Caki2 (cell line): Measurements from ENCODE around the gene SFT2D3. TPM values are rescaled to one million over a fixed set of nuclear protein-coding genes. Genes with fewer than 3 reads are reported as not detected.
"Not testable (repeated sequence)": the region's sequence is repeated elsewhere in the genome, so short reads cannot be mapped to it uniquely, and the experiment has no call there.

Experiments
- DNase-seq: peaks from one replicate; pipeline ENCODE4 v3.0.0-alpha.2; 2015; ENCODE audit warnings: low read depth
- in situ Hi-C: cut with HindIII; loops from 2 replicates; pipeline ENCODE4 v1.10.0; 2016; ENCODE audit warnings: low sequenced_read_pairs, low pct_unique_long_range_greater_than_20kb, mixed read lengths
- total RNA-seq: library from RNA; depleted of rRNA; stranded (reverse); fragments of >200 nt; shearing (Covaris generic); gene quantifications from 2 replicates; pipeline ENCODE4 v1.2.3, GENCODE V29; 2014; ENCODE audit warnings: low replicate concordance; rRNA removed

SFT2D3 gene
- total RNA-seq, 1 experiment from 2014 or later: 6.6 TPM

DNA sequence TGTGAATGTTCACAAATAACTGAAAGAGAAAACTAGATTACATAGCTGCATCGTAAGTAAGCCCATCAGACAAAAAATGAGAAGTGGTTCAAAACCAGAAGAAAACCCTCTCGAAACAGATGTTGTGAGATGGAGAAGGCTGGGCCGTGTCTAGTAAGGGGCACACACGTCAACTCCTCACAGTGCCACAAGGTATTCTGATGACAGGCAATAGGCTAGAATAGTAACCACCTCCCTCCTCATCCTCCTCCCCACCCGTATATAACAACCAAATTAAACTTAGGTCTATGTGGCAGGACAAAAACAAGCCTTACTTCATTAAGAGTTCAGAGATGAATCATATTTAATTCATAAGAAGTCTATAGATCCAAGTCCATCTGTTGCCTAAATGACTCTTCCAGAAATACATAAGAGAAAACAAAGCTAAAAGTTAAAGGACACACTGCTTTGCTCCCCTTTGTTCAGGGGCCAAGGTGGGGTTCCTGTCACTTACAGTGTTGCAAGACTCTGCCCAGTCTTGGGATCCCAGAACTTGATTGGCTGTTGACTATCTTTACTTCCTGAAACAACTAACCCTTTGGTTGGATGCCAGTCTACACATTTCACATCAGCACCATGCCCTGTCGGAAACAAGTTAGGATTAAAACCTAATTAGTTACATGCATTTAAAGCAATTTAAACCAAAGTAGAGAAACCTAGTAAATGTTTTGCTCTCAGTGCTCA is 25.0 kb downstream of the SFT2D3 start:
- DNase-seq: no peak
- in situ Hi-C loops: no loop called here

DNA sequence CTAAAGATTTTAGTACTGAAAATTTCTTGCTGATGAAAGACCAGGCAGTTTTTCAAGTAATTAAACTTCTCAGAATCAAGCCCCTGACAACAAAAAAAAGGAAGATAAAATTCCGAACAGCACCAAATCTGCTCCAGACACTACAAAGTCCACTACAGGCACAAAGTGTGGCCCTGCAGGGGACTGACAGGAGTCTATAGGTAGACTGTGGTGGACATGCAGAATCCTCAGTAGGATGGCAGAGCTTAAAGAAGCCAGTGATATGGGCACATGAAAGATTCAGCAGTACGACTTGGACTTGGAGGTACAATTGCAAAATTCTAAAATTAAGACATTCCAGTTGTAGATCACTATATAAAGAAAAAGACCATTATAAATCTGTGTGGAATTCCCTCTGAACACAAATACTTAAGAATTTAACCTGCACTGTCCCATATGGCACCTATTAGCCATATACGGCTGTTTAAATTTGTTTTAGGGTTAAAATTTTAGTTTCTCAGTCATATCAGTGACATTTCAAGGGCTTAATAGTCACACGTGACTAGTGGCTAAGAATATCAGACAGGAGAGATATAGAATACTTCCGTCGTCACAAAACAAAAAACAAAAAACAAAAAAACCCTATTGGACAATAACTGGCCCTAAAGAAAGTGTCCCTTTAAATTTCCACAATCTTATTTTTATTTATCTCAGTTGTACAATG is 32.0 kb downstream of the SFT2D3 start:
- DNase-seq: no peak
- in situ Hi-C loops: no loop called here

DNA sequence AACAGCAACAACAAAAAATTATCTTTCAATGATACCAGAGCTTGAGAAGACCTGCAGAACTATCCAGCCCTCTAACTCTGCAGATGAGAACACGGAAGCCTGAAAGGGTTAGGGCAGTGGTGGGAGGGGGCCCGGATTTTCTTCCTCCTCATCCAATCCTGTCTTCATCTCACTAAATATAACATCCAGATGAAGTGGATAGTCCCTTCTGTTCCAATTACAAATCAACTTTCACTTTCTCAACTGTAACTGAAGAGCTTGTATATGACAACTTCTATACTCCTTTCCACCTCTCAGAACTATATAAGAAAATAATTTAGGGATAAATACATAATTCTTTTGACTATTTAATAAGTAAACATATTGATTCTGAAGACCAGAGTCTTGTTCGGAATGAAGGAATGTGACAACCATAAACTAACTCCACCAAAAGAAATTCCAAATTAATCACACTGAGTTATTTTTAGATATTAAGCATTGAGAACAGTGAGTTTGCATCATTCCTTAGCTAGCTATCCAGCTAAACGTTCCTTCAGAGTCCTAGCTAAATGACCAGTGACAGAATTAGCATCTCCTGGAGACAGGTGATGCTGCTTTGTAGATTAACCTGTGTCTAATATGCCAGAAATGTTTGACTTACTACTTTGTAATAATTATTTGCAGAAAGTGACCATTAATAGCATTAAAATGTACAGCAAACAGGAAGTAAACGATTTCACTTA is 32.7 kb downstream of the SFT2D3 start:
- in situ Hi-C loops: no loop called here
- no peak for DNase-seq

DNA sequence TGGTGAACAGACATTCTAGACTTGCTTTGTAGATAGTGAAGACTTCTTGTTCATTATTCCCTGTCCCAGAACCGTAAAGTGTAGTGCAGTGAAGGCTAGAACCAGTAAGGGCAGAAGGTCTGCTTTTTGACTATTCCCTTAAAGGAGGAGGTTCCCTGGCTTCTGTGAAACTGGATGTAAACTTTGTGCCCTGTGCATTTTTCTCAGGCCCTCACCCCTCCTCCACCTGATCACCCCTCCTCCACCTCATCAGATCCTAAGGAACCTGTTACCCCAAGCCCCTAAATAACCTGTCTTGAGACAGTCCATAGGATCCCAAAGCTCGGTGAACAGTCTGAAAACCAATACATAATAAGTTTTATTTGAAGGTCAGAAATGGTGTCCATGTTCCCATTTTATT is 33.7 kb downstream of the SFT2D3 start:
- no peak for DNase-seq

DNA sequence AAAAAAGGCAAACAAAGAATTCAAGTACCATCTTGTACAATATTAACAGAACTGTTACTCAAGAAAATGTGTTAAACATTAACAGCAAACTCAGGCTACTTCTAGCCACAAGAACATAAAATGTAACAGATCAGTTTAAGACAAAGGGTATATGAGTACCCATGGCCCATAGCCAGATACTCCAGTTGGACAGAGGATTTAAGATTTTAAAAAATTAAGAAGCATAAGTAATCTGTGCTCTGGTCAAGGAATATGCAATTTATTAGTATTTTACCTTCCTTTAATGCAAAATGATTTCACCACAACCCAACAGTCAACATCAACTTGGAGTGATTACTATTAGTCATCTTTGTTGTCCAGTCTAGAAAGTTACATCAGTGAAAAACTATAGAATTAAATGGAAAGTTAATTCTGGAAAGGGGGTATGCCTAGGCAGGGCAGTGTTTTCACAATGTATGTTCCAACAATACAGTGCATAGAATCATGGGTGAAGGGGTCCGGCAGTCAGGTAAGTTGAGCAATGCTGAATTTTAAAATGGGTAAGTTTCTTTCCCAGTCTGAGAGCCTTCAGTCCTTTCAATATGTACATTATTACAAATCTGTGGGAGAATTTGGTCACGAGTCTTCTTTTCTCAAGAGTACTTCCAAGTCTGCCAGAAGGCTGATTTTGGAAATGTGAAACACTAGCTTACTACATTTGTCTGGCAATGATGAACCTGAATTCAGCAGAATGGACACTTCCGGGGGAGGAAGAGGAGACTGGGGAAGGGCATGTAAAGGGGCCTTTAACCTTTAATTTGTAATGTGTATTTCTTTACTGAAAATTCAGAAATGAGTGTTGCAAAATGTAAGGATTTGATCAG is 34.5 kb downstream of the SFT2D3 start:
- peak; percentile 76 for DNase-seq
- in situ Hi-C loops: no loop called here

More for the DNA sequence above, 33.7 kb downstream of the SFT2D3 start:
- in situ Hi-C loops: no loop called here

DNA sequence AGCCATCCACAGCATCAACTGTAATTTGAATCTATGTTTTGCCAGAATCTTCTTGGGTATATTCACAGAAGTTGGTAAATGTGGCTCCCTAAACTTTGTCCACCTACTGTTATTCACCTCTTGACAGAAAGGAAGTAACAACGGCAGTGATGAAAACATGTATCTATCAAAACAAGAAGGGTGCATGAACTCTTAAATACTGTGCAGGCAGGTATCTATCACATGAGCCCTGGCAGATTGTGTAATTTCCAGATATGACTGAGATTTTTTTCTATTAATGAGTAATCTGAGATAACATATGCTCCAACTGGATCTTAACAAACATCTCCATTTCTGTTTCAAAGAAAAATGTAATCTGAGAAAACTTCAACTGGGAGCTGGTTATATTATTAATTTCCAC is 36.6 kb downstream of the SFT2D3 start:
- in situ Hi-C loops: no loop called here
- DNase-seq: no peak

DNA sequence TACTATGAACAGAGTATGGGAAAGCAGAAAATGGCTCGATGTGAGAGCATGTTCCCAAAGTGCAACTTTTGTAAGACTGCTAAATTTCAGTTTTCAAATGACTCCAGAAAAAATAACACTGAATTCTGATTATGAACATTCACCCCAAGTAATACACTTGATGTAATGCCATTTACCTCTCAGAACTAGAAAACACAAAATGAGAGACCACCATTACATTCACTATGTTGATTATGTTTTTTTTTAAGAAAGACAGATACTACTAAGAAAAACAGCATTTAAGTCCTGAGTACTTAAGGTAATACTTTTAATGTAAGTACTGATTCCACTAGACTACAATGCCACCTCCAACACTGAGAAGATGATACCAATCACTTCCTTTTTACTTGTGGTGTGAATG is 38.5 kb downstream of the SFT2D3 start:
- DNase-seq: no peak
- in situ Hi-C loops: no loop called here

DNA sequence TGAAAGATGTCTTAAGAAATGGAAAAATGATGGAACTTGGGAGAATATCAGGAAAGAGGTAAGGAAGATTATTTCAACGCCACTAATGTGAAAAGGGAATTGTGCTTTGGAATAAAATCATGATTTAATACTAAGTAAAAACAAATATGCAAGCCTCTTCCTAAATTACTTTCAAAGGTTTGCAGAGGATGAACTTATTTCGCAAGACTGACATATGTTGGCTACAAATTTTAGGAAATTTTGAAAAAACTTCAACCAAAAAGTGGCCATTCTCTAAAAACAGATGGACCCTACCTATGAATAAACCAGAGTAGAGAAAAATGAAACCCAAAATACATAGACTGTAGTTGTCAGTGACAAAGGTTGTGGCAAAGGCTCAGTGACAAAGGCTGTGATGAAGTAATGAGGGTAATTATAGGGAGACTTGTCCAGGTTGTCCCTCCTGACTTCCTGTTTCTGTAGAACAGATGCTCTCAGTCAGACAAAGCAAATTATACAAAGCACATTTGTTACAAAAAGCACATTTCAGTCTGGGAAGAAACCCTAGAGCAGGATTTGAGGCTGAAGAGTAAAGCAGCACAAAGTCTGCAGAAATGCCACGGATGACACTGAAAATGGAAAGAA is 39.5 kb downstream of the SFT2D3 start:
- DNase-seq: no peak
- in situ Hi-C loops: no loop called here

DNA sequence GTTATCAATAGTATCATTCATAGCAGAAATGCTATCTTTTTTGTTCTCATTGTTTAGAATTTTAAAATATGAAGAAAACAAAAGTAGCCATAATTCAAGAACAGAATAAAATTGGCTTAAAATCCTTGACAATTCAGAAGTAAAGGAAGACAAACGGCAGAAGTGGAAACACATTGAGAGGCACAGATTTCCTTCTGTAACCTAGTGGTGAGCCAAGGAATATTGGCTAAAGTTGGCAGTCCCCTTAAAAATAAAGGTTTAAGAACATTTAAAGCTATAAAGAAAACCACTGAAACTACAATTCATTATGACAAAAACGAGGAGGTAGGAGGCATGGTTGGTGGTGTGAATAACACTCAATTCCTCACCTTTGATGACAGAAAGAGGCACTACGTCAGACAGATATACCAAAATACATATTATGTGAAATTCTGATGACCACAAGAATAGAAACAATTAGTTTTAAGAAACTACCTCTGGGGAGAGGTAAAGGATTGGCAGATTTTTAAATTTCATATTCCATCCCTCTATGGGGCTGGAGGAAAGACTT is 42.3 kb downstream of the SFT2D3 start:
- DNase-seq: no peak
- in situ Hi-C loops: no loop called here

DNA sequence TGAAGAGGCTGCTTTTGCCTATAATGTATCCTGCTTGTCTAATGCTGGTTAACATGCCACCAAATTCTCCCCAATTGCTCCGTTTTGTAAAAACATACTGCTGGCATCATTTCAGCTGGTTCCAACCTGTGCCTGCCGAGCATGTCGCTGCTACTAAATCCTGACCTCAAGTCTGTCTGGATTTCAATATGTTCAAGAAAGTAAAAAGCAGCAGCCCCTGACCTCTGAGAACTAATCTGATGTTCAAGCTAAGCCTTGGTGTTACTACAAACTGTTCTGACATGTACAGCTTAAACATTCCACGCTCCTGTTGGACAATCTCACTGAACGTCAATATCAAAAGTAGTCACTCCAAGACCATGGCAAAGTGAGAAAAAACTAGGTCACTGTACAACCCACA is 46.3 kb downstream of the SFT2D3 start:
- DNase-seq: no peak
- in situ Hi-C loops: no loop called here

DNA sequence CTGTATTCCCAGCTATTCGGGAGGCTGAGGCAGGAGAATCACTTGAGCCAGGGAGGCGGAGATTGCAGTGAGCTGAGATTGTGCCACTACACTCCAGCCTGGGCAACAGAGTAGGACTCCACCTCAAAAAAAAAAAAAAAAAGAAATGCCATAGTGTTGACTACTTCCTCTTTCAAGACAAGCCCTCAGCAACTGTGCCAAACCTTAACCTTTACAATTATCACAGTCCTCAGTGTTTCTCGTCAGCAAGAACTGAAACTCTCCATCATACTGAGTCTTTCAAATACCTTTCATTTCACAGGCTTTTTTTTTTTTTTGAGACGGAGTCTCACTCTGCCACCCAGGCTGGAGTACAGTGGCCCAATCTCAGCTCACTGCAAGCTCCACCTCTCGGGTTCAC is 48.2 kb downstream of the SFT2D3 start:
- DNase-seq, in situ Hi-C loops: not testable (repeated sequence)

DNA sequence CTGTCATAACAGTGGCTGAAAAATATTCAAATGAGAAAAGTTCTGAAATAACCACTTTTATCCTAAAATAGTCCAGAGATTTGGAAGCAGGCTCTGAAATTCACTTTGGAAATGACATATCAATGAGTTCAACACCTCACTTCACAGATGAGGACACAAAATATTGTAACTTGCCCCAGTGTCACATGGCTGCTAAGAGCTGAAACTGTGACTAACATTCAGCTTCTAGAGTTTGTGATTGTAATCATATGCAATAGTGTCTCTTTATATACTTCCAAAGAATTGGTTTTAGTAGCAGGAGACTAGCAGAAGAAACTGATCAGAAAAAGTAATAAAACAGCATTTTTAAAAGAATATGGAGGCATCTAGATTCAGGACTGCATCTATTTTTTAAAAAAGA is 52.1 kb downstream of the SFT2D3 start:
- in situ Hi-C loops: no loop called here
- DNase-seq: no peak

DNA sequence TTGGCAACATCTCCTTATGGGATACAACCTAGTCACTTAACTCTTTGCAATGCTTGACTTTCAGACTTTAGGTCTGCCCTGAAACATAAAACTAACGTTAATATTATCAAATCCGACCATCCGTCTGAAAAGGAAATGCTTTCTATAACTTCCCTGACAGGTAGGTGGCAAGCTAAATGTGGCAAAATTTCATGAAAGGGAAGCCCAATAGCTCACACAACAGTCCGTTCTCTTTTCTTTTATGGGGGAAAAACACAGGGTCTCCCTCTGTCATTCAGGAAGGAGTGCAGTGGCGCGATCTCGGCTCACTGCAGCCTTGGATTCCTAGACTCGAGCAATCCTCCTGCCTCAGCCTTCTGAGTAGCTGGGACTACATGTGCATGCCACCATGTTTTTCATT is 52.9 kb downstream of the SFT2D3 start:
- DNase-seq: no peak
- in situ Hi-C loops: no loop called here

Other genes starting within 250 kb of the SFT2D3 start
- gene IWS1, start 175.0 kb upstream of the SFT2D3 start, total RNA-seq: 11.0 and 34.9 TPM in 2 replicates
- gene MYO7B, start 165.8 kb upstream of the SFT2D3 start, total RNA-seq: not detected in 2 replicates
- not detected in 2 replicates for gene GPR17, start 55.3 kb upstream of the SFT2D3 start, total RNA-seq
- gene LIMS2, start 26.0 kb upstream of the SFT2D3 start, total RNA-seq: not detected in 2 replicates
- gene WDR33, start 109.7 kb downstream of the SFT2D3 start, total RNA-seq: 23.8 and 30.9 TPM in 2 replicates
- 17.9 and 24.8 TPM in 2 replicates for gene POLR2D, start 156.7 kb downstream of the SFT2D3 start, total RNA-seq
- 6.3 and 9.8 TPM in 2 replicates for gene AMMECR1L, start 184.5 kb downstream of the SFT2D3 start, total RNA-seq